H1 (cell line): ENCODE results near the gene ARID1B. TPM values are rescaled to one million over a fixed set of nuclear protein-coding genes. Genes with fewer than 3 reads are reported as not detected.

ENCODE experiments used
- CTCF ChIA-PET: fragments of 300-600 bp; sonication (Branson Sonifier 250); formaldehyde crosslinking; loops from one replicate; lab custom pipeline; 2021; ENCODE audit not compliant: partially characterized antibody; lab: Charles Lee
- POLR2A ChIA-PET: fragments of 300-600 bp; sonication (Branson Sonifier 250); formaldehyde crosslinking; loops from one replicate; lab custom pipeline; 2021; ENCODE audit warnings: inconsistent platforms; ENCODE audit not compliant: partially characterized antibody; lab: Charles Lee
- DNase-seq, 2 experiments: peaks; one replicate each; pipeline versions ENCODE4 v3.0.0 to v3.0.0-alpha.2; 2010 to 2022; ENCODE audit warnings: low spot score in 2 of 2, low read depth in 1 of 2, mixed read lengths in 1 of 2
- FAIRE-seq: peaks from 2 replicates; lab custom pipeline; 2011; peaks lifted over from hg19 to GRCh38; lab: Jason Lieb, UNC
- H2AFZ ChIP-seq: 2 replicates; pipeline ENCODE4 v1.8.1; 2012; ENCODE audit warnings: low read length, inconsistent platforms
- H2AK5ac ChIP-seq: 2 replicates; pipeline ENCODE4 v1.6.1; 2013; ENCODE audit warnings: low read depth, low read length
- H2BK120ac ChIP-seq: replicated peaks from 2 replicates; pipeline ENCODE3; 2013; ENCODE audit warnings: low read depth, low read length, inconsistent platforms
- H2BK12ac ChIP-seq: 2 replicates; pipeline ENCODE4 v1.6.1; 2013; ENCODE audit warnings: low read depth, low read length
- H2BK15ac ChIP-seq: 2 replicates; pipeline ENCODE4 v1.6.1; 2013; ENCODE audit warnings: low read length
- H2BK20ac ChIP-seq: 2 replicates; pipeline ENCODE4 v1.6.1; 2013; ENCODE audit warnings: low read length
- H2BK5ac ChIP-seq: 2 replicates; pipeline ENCODE4 v1.6.1; 2013; ENCODE audit warnings: low read depth, low read length
- H3K14ac ChIP-seq: 2 replicates; pipeline ENCODE4 v1.6.1; 2013; ENCODE audit warnings: inconsistent platforms; ENCODE audit not compliant: insufficient read length
- H3K18ac ChIP-seq: 2 replicates; pipeline ENCODE4 v1.6.1; 2013; ENCODE audit warnings: low read length; ENCODE audit errors: extremely low read depth
- H3K23ac ChIP-seq: 2 replicates; pipeline ENCODE4 v1.6.1; 2013; ENCODE audit warnings: inconsistent platforms; ENCODE audit not compliant: insufficient read length
- H3K23me2 ChIP-seq: 2 replicates; pipeline ENCODE4 v1.6.1; 2013; ENCODE audit warnings: low read depth, low read length
- H3K27ac ChIP-seq: 2 replicates; pipeline ENCODE4 v1.6.1; 2011; ENCODE audit warnings: low read depth, low read length, inconsistent platforms
- H3K27me3 ChIP-seq, 4 experiments: replicated peaks in 1 of 4; 1 replicate in 1 of 4; 2 replicates in 3 of 4; pipeline versions ENCODE4 v1.6.1 to v1.8.1; 2011 to 2013; ENCODE audit warnings: low read length in 3 of 4, mild to moderate bottlenecking in 3 of 4, inconsistent platforms in 2 of 4, mixed read lengths in 2 of 4, moderate library complexity in 1 of 4; ENCODE audit not compliant: control insufficient read depth in 3 of 4, insufficient read depth in 3 of 4; ENCODE audit errors: extremely low read depth in 1 of 4
- H3K36me3 ChIP-seq, 4 experiments: 2 replicates each; pipeline versions ENCODE4 v1.6.1 to v1.8.1; 2011 to 2013; ENCODE audit warnings: mild to moderate bottlenecking in 4 of 4, low read length in 3 of 4, moderate library complexity in 2 of 4, control low read depth in 1 of 4, inconsistent platforms in 1 of 4; ENCODE audit not compliant: insufficient read depth in 4 of 4, control insufficient read depth in 2 of 4
- H3K4ac ChIP-seq: replicated peaks from 2 replicates; pipeline ENCODE3; 2013; ENCODE audit warnings: low read length, low read depth, mixed read lengths, inconsistent platforms; ENCODE audit not compliant: insufficient read length
- H3K4me1 ChIP-seq, 4 experiments: replicated peaks in 1 of 4; 1 replicate in 1 of 4; 2 replicates in 3 of 4; pipeline versions ENCODE4 v1.6.1 to v1.8.1; 2011 to 2013; ENCODE audit warnings: low read length in 3 of 4, inconsistent platforms in 2 of 4, mixed read lengths in 1 of 4; ENCODE audit not compliant: insufficient read depth in 4 of 4, control insufficient read depth in 3 of 4
- H3K4me2 ChIP-seq, 2 experiments: 2 replicates each; pipeline versions ENCODE4 v1.6.1 to v1.8.1; 2011 to 2013; ENCODE audit warnings: low read depth in 2 of 2, low read length in 2 of 2, control low read depth in 1 of 2, inconsistent platforms in 1 of 2, mild to moderate bottlenecking in 1 of 2; ENCODE audit not compliant: insufficient read depth in 1 of 2
- H3K4me3 ChIP-seq, 4 experiments: fragments of 200-600, 300-600 bp in 1 of 4; sonication (generic), shearing (Covaris generic), sonication (Bioruptor Twin) in 1 of 4; 2 replicates each; pipeline versions ENCODE4 v1.5.1 to v1.8.1; 2011 to 2016; ENCODE audit warnings: low read length in 4 of 4, low read depth in 3 of 4, control low read depth in 2 of 4, inconsistent platforms in 2 of 4, mild to moderate bottlenecking in 2 of 4, mixed read lengths in 1 of 4, moderate library complexity in 1 of 4; ENCODE audit not compliant: insufficient read depth in 2 of 4; ENCODE audit errors: extremely low read depth in 1 of 4
- H3K56ac ChIP-seq: replicated peaks from 2 replicates; pipeline ENCODE3; 2013; ENCODE audit warnings: low read depth, mild to moderate bottlenecking, mixed read lengths, low read length, inconsistent platforms; ENCODE audit not compliant: insufficient read length
- H3K79me1 ChIP-seq: 2 replicates; pipeline ENCODE4 v1.6.1; 2013; ENCODE audit warnings: low read depth, low read length, control low read depth
- H3K79me2 ChIP-seq, 2 experiments: 2 replicates each; pipeline versions ENCODE4 v1.6.1 to v1.8.1; 2012 to 2013; ENCODE audit warnings: low read length in 2 of 2, mild to moderate bottlenecking in 2 of 2, inconsistent platforms in 1 of 2; ENCODE audit not compliant: insufficient read depth in 2 of 2, control insufficient read depth in 1 of 2
- H3K9ac ChIP-seq, 4 experiments: replicated peaks in 1 of 4; 1 replicate in 1 of 4; 2 replicates in 3 of 4; pipeline versions ENCODE4 v1.6.1 to v1.8.1; 2011 to 2013; ENCODE audit warnings: low read depth in 3 of 4, low read length in 3 of 4, control low read depth in 2 of 4, mild to moderate bottlenecking in 2 of 4, moderate library complexity in 2 of 4, inconsistent platforms in 1 of 4; ENCODE audit errors: extremely low read depth in 1 of 4
- H3K9me3 ChIP-seq, 2 experiments: 2 replicates each; pipeline versions ENCODE4 v1.6.1 to v1.8.1; 2012 to 2013; ENCODE audit warnings: mild to moderate bottlenecking in 2 of 2, moderate library complexity in 2 of 2, control low read depth in 1 of 2, inconsistent platforms in 1 of 2, low read depth in 1 of 2, low read length in 1 of 2, mixed read lengths in 1 of 2; ENCODE audit not compliant: insufficient read depth in 2 of 2
- H4K20me1 ChIP-seq, 2 experiments: replicated peaks in 1 of 2; 2 replicates each; pipeline versions ENCODE3 to v1.8.1; 2011 to 2013; ENCODE audit warnings: inconsistent platforms in 2 of 2, low read length in 2 of 2, mild to moderate bottlenecking in 1 of 2; ENCODE audit not compliant: insufficient read depth in 2 of 2, control insufficient read depth in 1 of 2
- H4K5ac ChIP-seq: 2 replicates; pipeline ENCODE4 v1.6.1; 2013; ENCODE audit warnings: low read length, low read depth, mixed read lengths, inconsistent platforms; ENCODE audit not compliant: insufficient read length
- H4K8ac ChIP-seq: 2 replicates; pipeline ENCODE4 v1.8.0; 2013; ENCODE audit warnings: mild to moderate bottlenecking, moderate library complexity, low read length, inconsistent platforms; ENCODE audit not compliant: insufficient read depth; ENCODE audit errors: extremely low read depth
- H4K91ac ChIP-seq: replicated peaks from 2 replicates; pipeline ENCODE3; 2013; ENCODE audit warnings: low read length, mixed read lengths, inconsistent platforms; ENCODE audit not compliant: insufficient read length
- CREB1 ChIP-seq: IDR thresholded peaks from 2 replicates; pipeline ENCODE4 v1.6.1; 2012; ENCODE audit warnings: inconsistent platforms
- EP300 ChIP-seq, 2 experiments: IDR thresholded peaks; 1 replicate in 1 of 2; 2 replicates in 1 of 2; pipeline ENCODE4 v1.6.1; 2011 to 2012; ENCODE audit warnings: low read depth in 2 of 2, low read length in 2 of 2, mild to moderate bottlenecking in 2 of 2, borderline replicate concordance in 1 of 2, inconsistent platforms in 1 of 2, moderate library complexity in 1 of 2
- HDAC2 ChIP-seq, 2 experiments: fragments of 300-600 bp in 1 of 2; sonication (generic) in 1 of 2; IDR thresholded peaks; 2 replicates each; pipeline ENCODE4 v1.6.1; 2011 to 2012; ENCODE audit warnings: low read depth in 2 of 2, low read length in 2 of 2, mild to moderate bottlenecking in 2 of 2, moderate library complexity in 2 of 2, borderline replicate concordance in 1 of 2, inconsistent platforms in 1 of 2
- MAFK ChIP-seq: IDR thresholded peaks from 2 replicates; pipeline ENCODE4 v1.6.1; 2012; ENCODE audit warnings: low read depth, mild to moderate bottlenecking, improper control_type of control experiment, low read length
- POLR2A ChIP-seq, 2 experiments: IDR thresholded peaks; 1 replicate in 1 of 2; 2 replicates in 1 of 2; pipeline ENCODE4 v1.6.1; 2011; ENCODE audit warnings: low read depth in 2 of 2, low read length in 2 of 2, mild to moderate bottlenecking in 2 of 2; ENCODE audit errors: control extremely low read depth in 1 of 2
- SIRT6 ChIP-seq: IDR thresholded peaks from one replicate; pipeline ENCODE4 v1.7.1; 2012; ENCODE audit warnings: low read length, inconsistent platforms
- USF2 ChIP-seq: IDR thresholded peaks from 2 replicates; pipeline ENCODE4 v1.6.1; 2011; ENCODE audit warnings: low read length, improper control_type of control experiment
- ZNF274 ChIP-seq: IDR thresholded peaks from 2 replicates; pipeline ENCODE4 v1.7.0; 2012; ENCODE audit warnings: low read length, borderline replicate concordance; ENCODE audit errors: extremely low read depth
- WGBS, 2 experiments: shearing (Covaris generic) in 1 of 2; methylation state at CpG; one replicate each; pipeline versions ENCODE4 v1.1.6 to v1.1.7; 2013 to 2015; ENCODE audit warnings: low lambda C conversion rate in 2 of 2, mixed read lengths in 2 of 2, inconsistent platforms in 1 of 2, low coverage in 1 of 2, missing lambda C conversion rate in 1 of 2; ENCODE audit not compliant: insufficient replicate concordance in 2 of 2, insufficient coverage in 1 of 2, insufficient read length in 1 of 2; ENCODE audit errors: extremely low coverage in 1 of 2, missing lambda C conversion rate in 1 of 2; 5-methylcytosine and 5-hydroxymethylcytosine counted together
- polyA plus RNA-seq, 7 experiments: library from polyadenylated mRNA; depleted of rRNA in 3 of 7; stranded (reverse) in 5 of 7; unstranded in 2 of 7; fragments of >200 nt in 5 of 7; fragments of 200-250 nt in 2 of 7; gene quantifications; 1 replicate in 5 of 7; 2 replicates in 1 of 7; 4 replicates in 1 of 7; pipeline versions ENCODE4 v1.2.1 to v1.2.3, GENCODE V29; 2011 to 2013; ENCODE audit warnings: missing spikeins in 2 of 7, mixed read lengths in 2 of 7
- total RNA-seq: library from RNA; stranded (reverse); fragmentation: NEBNext Ultra II Directional; extraction: Animal tissue kit (Norgen Biotek cat#: 25700); gene quantifications from 2 replicates; pipeline ENCODE4 v1.2.1, GENCODE V29; 2021

ARID1B gene
- total and polyA plus RNA-seq, 2 of the 8 experiments (the other 6 are each of a cell fraction or from before 2014, with no cell fraction given) = 24.3 to 70.3 TPM

DNA sequence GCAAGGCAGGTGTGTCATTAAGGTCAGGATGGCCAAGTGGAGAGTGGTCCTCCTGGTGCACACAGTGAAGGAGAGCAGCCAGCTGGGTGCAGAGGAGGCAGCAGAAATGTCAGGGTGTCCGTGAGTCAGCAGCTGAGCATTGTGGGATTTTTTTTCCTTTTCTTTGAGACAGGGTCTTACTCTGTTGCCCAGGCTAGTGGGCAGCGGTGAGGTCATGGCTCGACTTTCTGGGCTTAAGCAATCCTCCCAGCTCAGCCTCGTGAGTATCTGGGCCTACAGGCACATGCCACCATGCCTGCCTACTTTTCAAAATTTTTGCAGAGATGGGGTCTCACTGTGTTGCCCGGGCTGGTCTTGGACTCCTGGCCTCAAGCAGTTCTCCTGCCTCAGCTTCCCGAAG is 16.0 kb downstream of the ARID1B start:
- FAIRE-seq = no peak
- no peak for DNase-seq
- H4K5ac ChIP-seq = peak overlapping the region; percentile 11
- H3K56ac ChIP-seq = no peak overlapping the region
- no peak overlapping the region for H3K23ac ChIP-seq
- TF ChIP-seq USF2 = no peak
- no peak for TF ChIP-seq HDAC2 (IDR thresholded peaks at IDR 0.05; ENCODE audit: borderline replicate concordance in 1 of 2, low read depth in 2 of 2, low read length in 2 of 2)
- no peak for TF ChIP-seq POLR2A (IDR thresholded peaks at IDR 0.05; ENCODE audit: control extremely low read depth in 1 of 2, low read depth in 2 of 2, low read length in 2 of 2)
- TF ChIP-seq MAFK = no peak
- no peak for TF ChIP-seq SIRT6
- TF ChIP-seq EP300 (IDR thresholded peaks at IDR 0.05; ENCODE audit: borderline replicate concordance in 1 of 2, low read depth in 2 of 2, low read length in 2 of 2) = no peak
- TF ChIP-seq CREB1 = no peak
- no peak for TF ChIP-seq ZNF274
- no peak overlapping the region for H3K18ac ChIP-seq
- H4K20me1 ChIP-seq = peaks cover 19 to 23% of the 10 kb centered on the region in 2 experiments
- peaks cover 22% of the 10 kb centered on the region for H3K79me1 ChIP-seq
- no peak overlapping the region for H2BK5ac ChIP-seq
- no peak overlapping the region for H2AFZ ChIP-seq
- peaks cover 2% of the 10 kb centered on the region; the same call in 1 of the 2 replicates for H3K23me2 ChIP-seq
- 0 out of 2 replicates have a peak overlapping the region, but pooled peaks have one; percentile 6 for H2BK12ac ChIP-seq
- peaks cover 8 to 42% (median 23%) of the 10 kb centered on the region in 4 experiments for H3K4me1 ChIP-seq
- no peak overlapping the region; the same call in 1 of the 2 replicates for H2BK20ac ChIP-seq
- H3K9ac ChIP-seq = no peak overlapping the region
- H3K14ac ChIP-seq = no peak overlapping the region
- no peak overlapping the region for H4K91ac ChIP-seq
- H2BK15ac ChIP-seq = no peak overlapping the region
- H3K9me3 ChIP-seq = no peaks in the 10 kb centered on the region
- H2AK5ac ChIP-seq = no peak overlapping the region
- H3K79me2 ChIP-seq = peaks cover 39 to 100% of the 10 kb centered on the region in 2 experiments
- ChIA-PET POLR2A (interaction anchor here (5.5 kb wide), 1 partner anchor 15 kb away, joined by 32 read pairs; the partner anchor contains the start of gene ARID1B), CTCF (interaction anchor here (1.1 to 1.5 kb wide), 2 partner anchors 62 to 65 kb away, joined by 3 read pairs; no protein-coding TSS in a partner anchor)
- H3K4me2 ChIP-seq = no peak overlapping the region
- no peak overlapping the region for H2BK120ac ChIP-seq
- no peaks in the 10 kb centered on the region for H3K36me3 ChIP-seq
- no peak overlapping the region for H3K27ac ChIP-seq
- no peak overlapping the region for H4K8ac ChIP-seq
- H3K4me3 ChIP-seq = no peak overlapping the region
- H3K27me3 ChIP-seq = no peaks in the 10 kb centered on the region
- 91% methylated on average over 6 of the region's 6 CpGs; no CpG with 5 or more reads in 1 of the 2 experiments for WGBS, 2 experiments
- no peak overlapping the region for H3K4ac ChIP-seq
